Kasumi-1 (cell line): Measurements from ENCODE around the gene SIGLEC15.
"Not testable (repeated sequence)": the region's sequence is repeated elsewhere in the genome, so short reads cannot be mapped to it uniquely, and the experiment has no call there.

Source experiments
- DNase-seq, 2 experiments: peaks; one replicate each; lab custom pipeline; 2025; lab: John Stamatoyannopoulos, UW

SIGLEC15 gene

GRCh38 chr18:45820106-45820745, 5.2 kb upstream of the SIGLEC15 start:
- DNase-seq: no peak

GRCh38 chr18:45821026-45821425, 4.4 kb upstream of the SIGLEC15 start:
- DNase-seq: no peak

GRCh38 chr18:45821711-45822110, 3.8 kb upstream of the SIGLEC15 start:
- no peak for DNase-seq

GRCh38 chr18:45826084-45826483, 609 bp downstream of the SIGLEC15 start:
- no peak for DNase-seq

- DNase-seq: not testable (repeated sequence)
These were observed 1.2 kb downstream of the SIGLEC15 start for GRCh38 chr18:45826716-45827115.

- peak; percentile 73 to 78 for DNase-seq
These were observed 3.7 kb downstream of the SIGLEC15 start for GRCh38 chr18:45828917-45829811.

- no peak for DNase-seq
These were observed 4.4 kb downstream of the SIGLEC15 start for GRCh38 chr18:45829855-45830254.

- no peak for DNase-seq
These were observed 5.4 kb downstream of the SIGLEC15 start for GRCh38 chr18:45830917-45831316.

GRCh38 chr18:45833846-45834245, 8.4 kb downstream of the SIGLEC15 start:
- no peak for DNase-seq

- peak; percentile 12 to 24 for DNase-seq
These were observed 8.8 kb downstream of the SIGLEC15 start for GRCh38 chr18:45834306-45834705.

- no peak for DNase-seq
These were observed 9.7 kb downstream of the SIGLEC15 start for GRCh38 chr18:45835057-45835636.

- DNase-seq: no peak
These were observed 11.0 kb downstream of the SIGLEC15 start for GRCh38 chr18:45836242-45837205.

- DNase-seq: peak; percentile 7 to 36
These were observed 12.0 kb downstream of the SIGLEC15 start for GRCh38 chr18:45837283-45838070.

GRCh38 chr18:45838302-45839070, 13.0 kb downstream of the SIGLEC15 start:
- DNase-seq: no peak

GRCh38 chr18:45839414-45840395, 14.2 kb downstream of the SIGLEC15 start:
- peak; percentile 62 to 65 for DNase-seq

- DNase-seq: no peak
These were observed 15.7 kb downstream of the SIGLEC15 start for GRCh38 chr18:45841060-45841764.

GRCh38 chr18:45841765-45842442, 16.4 kb downstream of the SIGLEC15 start:
- no peak for DNase-seq

- DNase-seq: no peak
These were observed 17.5 kb downstream of the SIGLEC15 start for GRCh38 chr18:45843019-45843418.
